ENCODE results near the gene FYN. TPM values are rescaled to one million over a fixed set of nuclear protein-coding genes. Genes with fewer than 3 reads are reported as not detected.

FYN gene
- polyA plus RNA-seq, 1 experiment: 55.1 TPM

- ChIA-PET POLR2A (interaction anchor here (0.7 kb wide), 1 partner anchor 57 kb away, joined by 3 read pairs; no protein-coding TSS in a partner anchor), CTCF (interaction anchor here (0.6 to 1.5 kb wide), 7 partner anchors 17 to 417 kb away, joined by 3 to 5 read pairs (median 4); no protein-coding TSS in a partner anchor)
These were observed 247.5 kb downstream of the FYN start for GRCh38 chr6:111625461-111626391.

GRCh38 chr6:111625099-111625416 is 248.2 kb downstream of the FYN start:
- H3K27me3 ChIP-seq (ENCODE audit: control insufficient read depth, insufficient read depth, low read length): no peaks in the 10 kb centered on the region; the same call in 1 of the 2 replicates
- TF ChIP-seq CTCF (IDR thresholded peaks at IDR 0.05; ENCODE audit: insufficient read depth, low read depth, low read length): no peak
- no peak for DNase-seq (ENCODE audit: low read depth)
- no peak overlapping the region for H3K4me3 ChIP-seq (ENCODE audit: low read depth, low read length)
- ChIA-PET POLR2A (interaction anchor here (0.7 kb wide), 1 partner anchor 56 kb away, joined by 3 read pairs; no protein-coding TSS in a partner anchor), CTCF (interaction anchor here (1.0 to 1.5 kb wide), 5 partner anchors 17 to 418 kb away, joined by 3 to 5 read pairs (median 4); no protein-coding TSS in a partner anchor)
- H3K36me3 ChIP-seq (ENCODE audit: control insufficient read depth, insufficient read depth, low read length): no peaks in the 10 kb centered on the region

More at GRCh38 chr6:111625461-111626391, 247.5 kb downstream of the FYN start:
- no peaks in the 10 kb centered on the region for H3K36me3 ChIP-seq (ENCODE audit: control insufficient read depth, insufficient read depth, low read length)
- no peak for DNase-seq (ENCODE audit: low read depth)
- TF ChIP-seq CTCF (IDR thresholded peaks at IDR 0.05; ENCODE audit: insufficient read depth, low read depth, low read length): no peak
- H3K4me3 ChIP-seq (ENCODE audit: low read depth, low read length): no peak overlapping the region
- H3K27me3 ChIP-seq (ENCODE audit: control insufficient read depth, insufficient read depth, low read length): no peaks in the 10 kb centered on the region

- ChIA-PET POLR2A (no interaction called here), CTCF (interaction anchor here (1.2 kb wide), 2 partner anchors 18 to 418 kb away, joined by 4 to 5 read pairs; no protein-coding TSS in a partner anchor)
- TF ChIP-seq CTCF (IDR thresholded peaks at IDR 0.05; ENCODE audit: insufficient read depth, low read depth, low read length): no peak
- no peak for DNase-seq (ENCODE audit: low read depth)
- Histone ChIP-seq H3K36me3 (ENCODE audit: control insufficient read depth, insufficient read depth, low read length) (no peaks in the 10 kb centered on the region), H3K4me3 (ENCODE audit: low read depth, low read length) (no peak overlapping the region), H3K27me3 (ENCODE audit: control insufficient read depth, insufficient read depth, low read length) (no peaks in the 10 kb centered on the region; the same call in 1 of the 2 replicates)
These were observed 248.7 kb downstream of the FYN start for GRCh38 chr6:111624401-111625098.

GRCh38 chr6:111623046-111623718 is 250.1 kb downstream of the FYN start:
- no peaks in the 10 kb centered on the region; the same call in 1 of the 2 replicates for H3K27me3 ChIP-seq (ENCODE audit: control insufficient read depth, insufficient read depth, low read length)
- no peaks in the 10 kb centered on the region for H3K36me3 ChIP-seq (ENCODE audit: control insufficient read depth, insufficient read depth, low read length)
- no peak overlapping the region for H3K4me3 ChIP-seq (ENCODE audit: low read depth, low read length)
- CTCF ChIA-PET: no interaction called here
- no peak for TF ChIP-seq CTCF (IDR thresholded peaks at IDR 0.05; ENCODE audit: insufficient read depth, low read depth, low read length)
- POLR2A ChIA-PET: no interaction called here
- DNase-seq (ENCODE audit: low read depth): no peak

All from BJ (cell line).